Glomerular visceral epithelial cell (primary cell): ENCODE data around the gene C8A.

Source experiments
- DNase-seq: peaks from one replicate; pipeline ENCODE4 v3.0.0-alpha.2; 2016; ENCODE audit errors: extremely low spot score

Gene C8A

GRCh38 chr1:56890229-56890628 lies 35.6 kb downstream of the C8A start:
- DNase-seq: no peak

- no peak for DNase-seq
Observed at GRCh38 chr1:56894014-56894413, 39.4 kb downstream of the C8A start.

GRCh38 chr1:56897150-56898004 lies 42.8 kb downstream of the C8A start:
- no peak for DNase-seq

- no peak for DNase-seq
Observed at GRCh38 chr1:56898005-56898373, 43.4 kb downstream of the C8A start.

GRCh38 chr1:56898879-56899278 lies 44.3 kb downstream of the C8A start:
- DNase-seq: no peak

- DNase-seq: no peak
Observed at GRCh38 chr1:56901716-56902115, 47.1 kb downstream of the C8A start.

- no peak for DNase-seq
Observed at GRCh38 chr1:56903778-56904177, 49.2 kb downstream of the C8A start.

GRCh38 chr1:56904663-56905397 lies 50.2 kb downstream of the C8A start:
- DNase-seq: no peak

GRCh38 chr1:56905667-56906066 lies 51.1 kb downstream of the C8A start:
- no peak for DNase-seq

GRCh38 chr1:56908619-56909221 lies 54.1 kb downstream of the C8A start:
- DNase-seq: no peak

GRCh38 chr1:56910441-56910985 lies 55.9 kb downstream of the C8A start:
- no peak for DNase-seq

GRCh38 chr1:56911098-56911938 lies 56.7 kb downstream of the C8A start:
- no peak for DNase-seq

GRCh38 chr1:56912325-56912724 lies 57.7 kb downstream of the C8A start:
- DNase-seq: no peak

- no peak for DNase-seq
Observed at GRCh38 chr1:56915960-56916359, 61.4 kb downstream of the C8A start.

GRCh38 chr1:56916630-56917029 lies 62.0 kb downstream of the C8A start:
- DNase-seq: no peak

GRCh38 chr1:56917356-56917755 lies 62.8 kb downstream of the C8A start:
- no peak for DNase-seq

GRCh38 chr1:56920591-56921001 lies 66.0 kb downstream of the C8A start:
- no peak for DNase-seq

- DNase-seq: no peak
Observed at GRCh38 chr1:56921479-56921878, 66.9 kb downstream of the C8A start.

GRCh38 chr1:56922070-56922469 lies 67.5 kb downstream of the C8A start:
- no peak for DNase-seq

- no peak for DNase-seq
Observed at GRCh38 chr1:56922507-56922906, 67.9 kb downstream of the C8A start.

GRCh38 chr1:56923201-56923600 lies 68.6 kb downstream of the C8A start:
- DNase-seq: no peak

GRCh38 chr1:56924116-56924515 lies 69.5 kb downstream of the C8A start:
- no peak for DNase-seq
